ENCODE data around the gene TRPV3.

- TF ChIP-seq EZH2 (IDR thresholded peaks at IDR 0.05; ENCODE audit: borderline replicate concordance, low read depth, low read length, poor library complexity, severe bottlenecking) (no peak), CTCF (conservative IDR thresholded peaks at IDR 0.05; ENCODE audit: low read depth, low read length) (no peak)
These were observed 45.7 kb upstream of the TRPV3 start for GRCh38 chr17:3603119-3603869.
